Fibroblast of lung (primary cell): ENCODE data around the gene DPH6.

Source experiments
- CTCF ChIP-seq, 2 donors: IDR thresholded peaks in 1 of 2; conservative IDR thresholded peaks in 1 of 2; 1 replicate in 1 of 2; 2 replicates in 1 of 2; pipeline ENCODE4 v1.5.1; 2011 to 2012; ENCODE audit warnings: low read length in 2 of 2, control low read depth in 1 of 2, inconsistent platforms in 1 of 2, low read depth in 1 of 2, mild to moderate bottlenecking in 1 of 2
- EZH2 ChIP-seq: IDR thresholded peaks from 2 replicates; pipeline ENCODE4 v1.5.1; 2012; ENCODE audit warnings: low read length, control low read depth, mild to moderate bottlenecking; ENCODE audit errors: missing control alignments

DNA sequence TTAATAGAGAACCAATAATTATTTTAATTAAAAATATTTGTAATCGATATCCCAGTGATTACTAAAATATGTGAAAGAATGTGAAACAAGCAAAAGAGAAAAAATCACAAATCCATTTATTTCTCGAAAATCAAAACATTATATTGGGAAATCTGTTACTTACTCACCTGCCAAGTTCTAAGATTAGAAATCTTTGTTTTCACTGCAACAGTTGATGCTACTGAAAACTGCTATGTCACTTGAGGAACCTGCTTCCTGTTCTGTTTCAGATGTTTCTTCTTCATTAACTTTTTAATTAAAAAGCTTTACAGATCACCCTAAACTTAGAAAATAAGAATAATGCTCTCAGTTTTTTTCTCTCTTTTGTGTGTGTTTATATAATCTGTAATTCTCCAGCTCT is 13.7 kb upstream of the DPH6 start:
- no peak for TF ChIP-seq CTCF (conservative IDR thresholded peaks at IDR 0.05 in 1 of 2, IDR thresholded peaks at IDR 0.05 in 1 of 2; ENCODE audit: low read depth in 1 of 2, low read length in 2 of 2)
- no peak for TF ChIP-seq EZH2
